Natural killer cell (primary cell): Measurements from ENCODE around the gene SERTAD1. TPM values are rescaled to one million over a fixed set of nuclear protein-coding genes. Genes with fewer than 3 reads are reported as not detected.
"Not testable (repeated sequence)": the region's sequence is repeated elsewhere in the genome, so short reads cannot be mapped to it uniquely, and the experiment has no call there.

ENCODE experiments used
- ATAC-seq, 3 donors: fragments of 150-1000 bp in 2 of 3; fragments of 200-7000 bp in 1 of 3; cut with Tn5 transposase; 1 replicate in 1 of 3; 2 replicates in 2 of 3; pipeline ENCODE4 v1.10.0; 2021; ENCODE audit warnings: mild to moderate bottlenecking in 2 of 3, moderate library complexity in 2 of 3
- DNase-seq, 2 donors: peaks; one replicate each; pipeline versions ENCODE4 v3.0.0 to v3.0.0-alpha.2; 2013 to 2021; ENCODE audit warnings: mixed read lengths in 1 of 2
- H3K27ac ChIP-seq: one replicate; pipeline ENCODE4 v1.5.1; 2013; ENCODE audit warnings: mild to moderate bottlenecking, low read length
- H3K27me3 ChIP-seq: one replicate; pipeline ENCODE4 v1.6.1; 2013; ENCODE audit warnings: low read length; ENCODE audit not compliant: control insufficient read depth, insufficient read depth
- H3K36me3 ChIP-seq: one replicate; pipeline ENCODE4 v1.6.1; 2013; ENCODE audit warnings: low read length; ENCODE audit not compliant: control insufficient read depth, insufficient read depth
- H3K4me1 ChIP-seq: one replicate; pipeline ENCODE4 v1.6.1; 2013; ENCODE audit warnings: low read length; ENCODE audit not compliant: control insufficient read depth, insufficient read depth
- H3K4me3 ChIP-seq: one replicate; pipeline ENCODE4 v1.5.1; 2013; ENCODE audit warnings: low read length
- H3K9me3 ChIP-seq: one replicate; pipeline ENCODE4 v1.6.1; 2013; ENCODE audit warnings: low read length; ENCODE audit not compliant: control insufficient read depth, insufficient read depth
- H3K27ac Mint-ChIP-seq, 2 donors: one replicate each; pipeline ENCODE4 v1.8.0; 2022; ENCODE audit warnings: mild to moderate bottlenecking in 2 of 2, mixed read lengths in 2 of 2, moderate library complexity in 1 of 2
- H3K27me3 Mint-ChIP-seq, 2 donors: one replicate each; pipeline ENCODE4 v1.8.0; 2022; ENCODE audit warnings: low read depth in 2 of 2, mixed read lengths in 2 of 2
- H3K36me3 Mint-ChIP-seq: one replicate; pipeline ENCODE4 v1.8.0; 2022; ENCODE audit warnings: mixed read lengths
- H3K4me1 Mint-ChIP-seq, 2 donors: one replicate each; pipeline ENCODE4 v1.8.0; 2022; ENCODE audit warnings: mixed read lengths in 2 of 2
- H3K4me3 Mint-ChIP-seq: one replicate; pipeline ENCODE4 v1.8.0; 2022; ENCODE audit warnings: mild to moderate bottlenecking, moderate library complexity, mixed read lengths
- H3K9me3 Mint-ChIP-seq, 2 donors: one replicate each; pipeline ENCODE4 v1.8.0; 2022; ENCODE audit warnings: mixed read lengths in 2 of 2
- WGBS: methylation state at CpG from one replicate; pipeline ENCODE4 v1.1.7; 2013; ENCODE audit warnings: missing lambda C conversion rate; ENCODE audit not compliant: insufficient coverage; 5-methylcytosine and 5-hydroxymethylcytosine counted together
- intact Hi-C: fragments of 100-400 bp; cut with micrococcal nuclease; formaldehyde crosslinking; loops from one replicate; pipeline ENCODE4 v1.14.2; 2022
- total RNA-seq, 4 donors: library from RNA; stranded (reverse); fragments of 120-200 nt in 1 of 4; gene quantifications; one replicate each; pipeline versions ENCODE4 v1.2.3 to v1.2.4, GENCODE V29; 2013 to 2022
- TF ChIP-seq, protein P1 (sequence below): fragments of 200-600 bp; IDR thresholded peaks from one replicate; pipeline ENCODE4 v1.8.0; 2022; ENCODE audit warnings: antibody characterized with exemption

The SERTAD1 gene
- total RNA-seq, 3 donors from 2014 or later (not counting 1 experiment from before 2014, with no cell fraction given) = 31.2 to 53.5 (median 38.7) TPM

DNA sequence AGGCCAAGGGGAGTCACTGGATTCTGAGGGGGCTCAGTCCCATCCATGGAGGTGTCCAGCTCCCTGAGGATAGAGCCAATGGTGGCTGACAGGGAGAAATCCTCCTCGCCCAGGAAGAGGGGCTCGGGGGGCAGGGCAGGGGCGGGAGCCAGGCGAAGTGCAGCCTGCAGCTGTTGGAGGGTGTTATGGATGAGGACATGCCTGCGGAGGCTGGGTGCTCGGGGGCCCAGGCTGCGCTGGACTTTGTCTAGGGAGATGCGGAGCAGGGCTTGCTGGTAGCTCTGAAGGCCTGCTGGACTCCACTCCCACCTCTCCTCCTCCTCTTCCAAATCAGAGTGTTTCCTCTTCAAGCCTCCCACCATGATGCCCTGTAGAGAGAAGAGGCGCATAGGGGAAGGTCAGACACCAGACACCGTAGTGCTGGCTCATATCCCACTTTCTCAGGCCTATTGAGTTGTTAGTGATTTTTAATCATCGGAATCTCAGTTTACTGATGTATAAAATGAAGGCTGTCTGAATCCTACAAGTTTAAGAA lies 16.0 kb upstream of the SERTAD1 start:
- WGBS = 95% methylated on average over 11 of the region's 11 CpGs

GRCh38 chr19:40438284-40438683 lies 12.5 kb upstream of the SERTAD1 start:
- intact Hi-C loops = no loop called here
- WGBS = 87% methylated on average over 3 of the region's 3 CpGs
- H3K27ac ChIP-seq = no peak overlapping the region
- peaks cover 17 to 21% of the 10 kb centered on the region in 2 donors for H3K4me1 Mint-ChIP-seq
- H3K27me3 ChIP-seq = no peaks in the 10 kb centered on the region
- no peaks in the 10 kb centered on the region for H3K9me3 ChIP-seq
- H3K27ac Mint-ChIP-seq = no peak overlapping the region
- H3K4me3 ChIP-seq = no peak overlapping the region
- H3K9me3 Mint-ChIP-seq = no peaks in the 10 kb centered on the region
- ATAC-seq = no peak
- H3K36me3 Mint-ChIP-seq = no peaks in the 10 kb centered on the region
- no peak overlapping the region for H3K4me3 Mint-ChIP-seq
- no peaks in the 10 kb centered on the region for H3K27me3 Mint-ChIP-seq
- TF ChIP-seq, protein P1, sequence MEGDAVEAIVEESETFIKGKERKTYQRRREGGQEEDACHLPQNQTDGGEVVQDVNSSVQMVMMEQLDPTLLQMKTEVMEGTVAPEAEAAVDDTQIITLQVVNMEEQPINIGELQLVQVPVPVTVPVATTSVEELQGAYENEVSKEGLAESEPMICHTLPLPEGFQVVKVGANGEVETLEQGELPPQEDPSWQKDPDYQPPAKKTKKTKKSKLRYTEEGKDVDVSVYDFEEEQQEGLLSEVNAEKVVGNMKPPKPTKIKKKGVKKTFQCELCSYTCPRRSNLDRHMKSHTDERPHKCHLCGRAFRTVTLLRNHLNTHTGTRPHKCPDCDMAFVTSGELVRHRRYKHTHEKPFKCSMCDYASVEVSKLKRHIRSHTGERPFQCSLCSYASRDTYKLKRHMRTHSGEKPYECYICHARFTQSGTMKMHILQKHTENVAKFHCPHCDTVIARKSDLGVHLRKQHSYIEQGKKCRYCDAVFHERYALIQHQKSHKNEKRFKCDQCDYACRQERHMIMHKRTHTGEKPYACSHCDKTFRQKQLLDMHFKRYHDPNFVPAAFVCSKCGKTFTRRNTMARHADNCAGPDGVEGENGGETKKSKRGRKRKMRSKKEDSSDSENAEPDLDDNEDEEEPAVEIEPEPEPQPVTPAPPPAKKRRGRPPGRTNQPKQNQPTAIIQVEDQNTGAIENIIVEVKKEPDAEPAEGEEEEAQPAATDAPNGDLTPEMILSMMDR = no peak
- H3K36me3 ChIP-seq = peaks cover 16% of the 10 kb centered on the region
- peaks cover 26% of the 10 kb centered on the region for H3K4me1 ChIP-seq
- DNase-seq = no peak

More for the DNA sequence above, 16.0 kb upstream of the SERTAD1 start:
- Histone ChIP-seq H3K36me3 (peaks cover 16% of the 10 kb centered on the region), H3K9me3 (no peaks in the 10 kb centered on the region), H3K27ac (no peak overlapping the region), H3K27me3 (no peaks in the 10 kb centered on the region), H3K4me1 (peaks cover 13% of the 10 kb centered on the region), H3K4me3 (no peak overlapping the region)
- TF ChIP-seq, protein P1 = no peak
- intact Hi-C loops = no loop called here
- Mint-ChIP-seq H3K27ac (peak overlapping the region; percentile 92 to 97), H3K4me1 (peaks cover 25 to 29% of the 10 kb centered on the region in 2 donors), H3K4me3 (peak overlapping the region; percentile 98), H3K27me3 (no peaks in the 10 kb centered on the region), H3K9me3 (no peaks in the 10 kb centered on the region), H3K36me3 (no peaks in the 10 kb centered on the region)
- ATAC-seq (no peak), DNase-seq (no peak)

GRCh38 chr19:40433391-40434216 lies 7.8 kb upstream of the SERTAD1 start:
- peak overlapping the region; percentile 95 for H3K4me3 Mint-ChIP-seq
- 5% methylated on average over 47 of the region's 50 CpGs for WGBS
- DNase-seq (peak; percentile 56 to 72), ATAC-seq (peak; percentile 92 to 94 (median 94))
- H3K4me3 ChIP-seq = peak overlapping the region; percentile 38
- peak overlapping the region; percentile 84 for H3K27ac ChIP-seq
- H3K36me3 ChIP-seq = no peaks in the 10 kb centered on the region
- peak overlapping the region; percentile 92 for H3K27ac Mint-ChIP-seq
- H3K9me3 ChIP-seq = no peaks in the 10 kb centered on the region
- H3K27me3 ChIP-seq = no peaks in the 10 kb centered on the region
- H3K9me3 Mint-ChIP-seq = no peaks in the 10 kb centered on the region
- H3K4me1 ChIP-seq = peaks cover 25% of the 10 kb centered on the region
- no peaks in the 10 kb centered on the region for H3K27me3 Mint-ChIP-seq
- TF ChIP-seq, protein P1 = no peak
- no peaks in the 10 kb centered on the region for H3K36me3 Mint-ChIP-seq
- H3K4me1 Mint-ChIP-seq = peaks cover 10 to 12% of the 10 kb centered on the region in 2 donors
- intact Hi-C loops = no loop called here

GRCh38 chr19:40432760-40433159 lies 7.0 kb upstream of the SERTAD1 start:
- 87% methylated on average over 7 of the region's 7 CpGs for WGBS
- H3K36me3 ChIP-seq, H3K4me3 ChIP-seq, H3K9me3 Mint-ChIP-seq, DNase-seq, intact Hi-C loops, H3K36me3 Mint-ChIP-seq, ATAC-seq, H3K27me3 Mint-ChIP-seq, H3K27me3 ChIP-seq, H3K9me3 ChIP-seq: not testable (repeated sequence)
- peaks cover 25% of the 10 kb centered on the region for H3K4me1 ChIP-seq
- Mint-ChIP-seq H3K4me1 (peaks cover 10 to 12% of the 10 kb centered on the region in 2 donors), H3K27ac (peak overlapping the region; percentile 92), H3K4me3 (peak overlapping the region; percentile 95)
- peak overlapping the region; percentile 84 for H3K27ac ChIP-seq
